ENCODE measurements around the gene C17orf114.

Gene C17orf114

GRCh38 chr17:4780325-4780955, 21.7 kb downstream of the C17orf114 start (continued):
- peak; percentile 16; the same call in 1 of the 2 replicates for TF ChIP-seq ZNF687 (CRISPR knock-in tag; IDR thresholded peaks at IDR 0.05)
- peak; percentile 65; the same call in 1 of the 2 replicates for TF ChIP-seq ZKSCAN1 (IDR thresholded peaks at IDR 0.05; ENCODE audit: low read length)
- no peak for TF ChIP-seq SRSF4 (IDR thresholded peaks at IDR 0.05; ENCODE audit: low read depth, low read length, poor library complexity, severe bottlenecking)
- no peak for TF ChIP-seq DMTF1 (CRISPR knock-in tag; IDR thresholded peaks at IDR 0.05)
- no peak for TF ChIP-seq ZBTB44 (CRISPR knock-in tag; IDR thresholded peaks at IDR 0.05)
- TF ChIP-seq ZNF629 (CRISPR knock-in tag; conservative IDR thresholded peaks at IDR 0.05): peak; percentile 46; the same call in 1 of the 2 replicates
- no peak for TF ChIP-seq ZNF30 (CRISPR knock-in tag; IDR thresholded peaks at IDR 0.05)
